ENCODE measurements around the gene TMEM132D.

The TMEM132D gene

GRCh38 chr12:129701631-129702101 is 202.2 kb downstream of the TMEM132D start:
- no peaks in the 10 kb centered on the region for H3K27me3 ChIP-seq (replicated peaks; ENCODE audit: control insufficient read depth, insufficient read depth, low read length)

DNA sequence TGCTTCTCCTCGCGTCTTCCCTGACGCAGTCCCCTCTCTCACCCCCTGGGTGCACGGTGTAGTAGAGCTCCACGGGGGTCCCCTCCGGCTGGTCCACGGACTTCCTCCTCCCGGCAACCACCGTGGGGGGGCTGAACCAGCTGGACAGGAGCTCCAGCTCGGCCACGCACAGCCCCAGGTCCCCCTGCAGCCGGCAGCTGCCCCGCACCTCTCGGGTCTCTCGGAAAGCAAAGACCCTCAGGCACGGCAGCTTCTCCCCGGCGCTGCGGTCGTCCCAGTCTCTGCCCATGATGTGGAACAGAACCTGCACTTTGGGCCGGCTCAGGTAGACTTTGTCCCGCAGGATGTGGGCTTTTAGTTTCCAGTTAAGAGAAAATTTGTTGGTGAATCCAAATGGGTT is 203.8 kb downstream of the TMEM132D start:
- TF ChIP-seq, protein P1, sequence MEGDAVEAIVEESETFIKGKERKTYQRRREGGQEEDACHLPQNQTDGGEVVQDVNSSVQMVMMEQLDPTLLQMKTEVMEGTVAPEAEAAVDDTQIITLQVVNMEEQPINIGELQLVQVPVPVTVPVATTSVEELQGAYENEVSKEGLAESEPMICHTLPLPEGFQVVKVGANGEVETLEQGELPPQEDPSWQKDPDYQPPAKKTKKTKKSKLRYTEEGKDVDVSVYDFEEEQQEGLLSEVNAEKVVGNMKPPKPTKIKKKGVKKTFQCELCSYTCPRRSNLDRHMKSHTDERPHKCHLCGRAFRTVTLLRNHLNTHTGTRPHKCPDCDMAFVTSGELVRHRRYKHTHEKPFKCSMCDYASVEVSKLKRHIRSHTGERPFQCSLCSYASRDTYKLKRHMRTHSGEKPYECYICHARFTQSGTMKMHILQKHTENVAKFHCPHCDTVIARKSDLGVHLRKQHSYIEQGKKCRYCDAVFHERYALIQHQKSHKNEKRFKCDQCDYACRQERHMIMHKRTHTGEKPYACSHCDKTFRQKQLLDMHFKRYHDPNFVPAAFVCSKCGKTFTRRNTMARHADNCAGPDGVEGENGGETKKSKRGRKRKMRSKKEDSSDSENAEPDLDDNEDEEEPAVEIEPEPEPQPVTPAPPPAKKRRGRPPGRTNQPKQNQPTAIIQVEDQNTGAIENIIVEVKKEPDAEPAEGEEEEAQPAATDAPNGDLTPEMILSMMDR (IDR thresholded peaks at IDR 0.05; ENCODE audit: insufficient read depth, low read length, poor library complexity, severe bottlenecking): no peak
- no peak for DNase-seq (ENCODE audit: extremely low read depth, insufficient read length)
- Histone ChIP-seq H3K27me3 (replicated peaks; ENCODE audit: control insufficient read depth, insufficient read depth, low read length) (no peaks in the 10 kb centered on the region), H3K4me3 (replicated peaks; ENCODE audit: low read depth, low read length) (no peak overlapping the region), H3K36me3 (ENCODE audit: control insufficient read depth, insufficient read depth, low read length) (no peaks in the 10 kb centered on the region)

More at GRCh38 chr12:129701631-129702101, 202.2 kb downstream of the TMEM132D start:
- Histone ChIP-seq H3K36me3 (ENCODE audit: control insufficient read depth, insufficient read depth, low read length) (no peaks in the 10 kb centered on the region), H3K4me3 (replicated peaks; ENCODE audit: low read depth, low read length) (no peak overlapping the region)
- DNase-seq (ENCODE audit: extremely low read depth, insufficient read length): no peak
- TF ChIP-seq, protein P1 (IDR thresholded peaks at IDR 0.05; ENCODE audit: insufficient read depth, low read length, poor library complexity, severe bottlenecking): no peak

DNA sequence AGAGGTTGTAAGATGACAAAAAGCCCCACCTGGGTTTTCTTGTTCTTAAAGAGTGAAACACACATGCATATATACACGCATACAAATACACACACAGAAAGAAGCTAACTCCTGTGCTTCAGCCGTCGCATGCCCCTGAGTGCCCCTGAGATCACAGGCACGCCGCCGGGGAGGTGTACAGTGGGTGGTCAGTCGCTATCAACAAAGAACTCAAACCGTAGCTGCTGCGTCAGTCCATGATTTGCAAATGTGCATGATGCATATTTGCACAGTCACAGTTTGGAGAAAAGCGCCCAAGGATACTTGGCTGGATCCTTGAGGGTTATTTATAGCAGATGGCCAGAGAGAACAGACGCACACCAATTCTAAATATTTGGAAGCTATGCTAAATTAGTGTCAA is 206.9 kb downstream of the TMEM132D start:
- TF ChIP-seq, protein P1 (IDR thresholded peaks at IDR 0.05; ENCODE audit: insufficient read depth, low read length, poor library complexity, severe bottlenecking): no peak
- no peak for DNase-seq (ENCODE audit: extremely low read depth, insufficient read length)

GRCh38 chr12:129696405-129696804 is 207.4 kb downstream of the TMEM132D start:
- Histone ChIP-seq H3K27me3 (replicated peaks; ENCODE audit: control insufficient read depth, insufficient read depth, low read length) (no peaks in the 10 kb centered on the region), H3K4me3 (replicated peaks; ENCODE audit: low read depth, low read length) (no peak overlapping the region), H3K36me3 (ENCODE audit: control insufficient read depth, insufficient read depth, low read length) (no peaks in the 10 kb centered on the region)
- no peak for DNase-seq (ENCODE audit: extremely low read depth, insufficient read length)
- TF ChIP-seq, protein P1 (IDR thresholded peaks at IDR 0.05; ENCODE audit: insufficient read depth, low read length, poor library complexity, severe bottlenecking): no peak

More for the DNA sequence above, 206.9 kb downstream of the TMEM132D start:
- H3K27me3 ChIP-seq (replicated peaks; ENCODE audit: control insufficient read depth, insufficient read depth, low read length): no peaks in the 10 kb centered on the region
- no peak overlapping the region for H3K4me3 ChIP-seq (replicated peaks; ENCODE audit: low read depth, low read length)
- no peaks in the 10 kb centered on the region for H3K36me3 ChIP-seq (ENCODE audit: control insufficient read depth, insufficient read depth, low read length)

GRCh38 chr12:129693731-129694130 is 210.1 kb downstream of the TMEM132D start:
- H3K4me3 ChIP-seq (replicated peaks; ENCODE audit: low read depth, low read length): no peak overlapping the region
- TF ChIP-seq, protein P1 (IDR thresholded peaks at IDR 0.05; ENCODE audit: insufficient read depth, low read length, poor library complexity, severe bottlenecking): no peak
- H3K27me3 ChIP-seq (replicated peaks; ENCODE audit: control insufficient read depth, insufficient read depth, low read length): no peaks in the 10 kb centered on the region
- DNase-seq (ENCODE audit: extremely low read depth, insufficient read length): no peak
- no peaks in the 10 kb centered on the region for H3K36me3 ChIP-seq (ENCODE audit: control insufficient read depth, insufficient read depth, low read length)

DNA sequence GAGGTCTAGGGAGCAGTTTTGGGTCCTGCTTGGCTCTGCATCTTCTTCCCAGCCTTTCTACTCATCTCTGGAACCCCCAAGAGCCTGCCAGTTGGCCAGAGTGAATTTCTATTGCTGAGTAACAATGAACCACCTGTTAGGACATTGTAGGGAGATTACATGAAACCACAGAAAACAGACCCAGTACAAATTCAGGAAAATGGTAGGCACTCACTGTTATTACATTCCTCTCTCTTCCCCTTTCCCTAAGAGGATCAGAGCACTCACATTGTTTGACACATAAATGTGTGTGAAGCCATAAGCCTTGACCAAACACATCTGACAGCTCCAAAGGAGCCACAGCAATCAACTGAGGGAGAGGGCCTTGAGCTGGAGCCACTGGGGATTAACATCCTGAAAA is 216.1 kb downstream of the TMEM132D start:
- Histone ChIP-seq H3K36me3 (ENCODE audit: control insufficient read depth, insufficient read depth, low read length) (no peaks in the 10 kb centered on the region), H3K27me3 (replicated peaks; ENCODE audit: control insufficient read depth, insufficient read depth, low read length) (no peaks in the 10 kb centered on the region), H3K4me3 (replicated peaks; ENCODE audit: low read depth, low read length) (no peak overlapping the region)
- no peak for DNase-seq (ENCODE audit: extremely low read depth, insufficient read length)
- TF ChIP-seq, protein P1 (IDR thresholded peaks at IDR 0.05; ENCODE audit: insufficient read depth, low read length, poor library complexity, severe bottlenecking): no peak

All from GM06990 (cell line).